ENCODE results near the gene HRH3. TPM values are rescaled to one million over a fixed set of nuclear protein-coding genes. Genes with fewer than 3 reads are reported as not detected.

HRH3 gene
- not detected in 2 replicates for total RNA-seq (2022)
- Bru-seq, nascent RNA = not detected
- not detected for BruChase-seq, experiment 1, labeled RNA remaining after a 6-hour chase
- not detected for BruChase-seq, experiment 2, labeled RNA remaining after a 2-hour chase
- long read RNA-seq = 0 reads

DNA sequence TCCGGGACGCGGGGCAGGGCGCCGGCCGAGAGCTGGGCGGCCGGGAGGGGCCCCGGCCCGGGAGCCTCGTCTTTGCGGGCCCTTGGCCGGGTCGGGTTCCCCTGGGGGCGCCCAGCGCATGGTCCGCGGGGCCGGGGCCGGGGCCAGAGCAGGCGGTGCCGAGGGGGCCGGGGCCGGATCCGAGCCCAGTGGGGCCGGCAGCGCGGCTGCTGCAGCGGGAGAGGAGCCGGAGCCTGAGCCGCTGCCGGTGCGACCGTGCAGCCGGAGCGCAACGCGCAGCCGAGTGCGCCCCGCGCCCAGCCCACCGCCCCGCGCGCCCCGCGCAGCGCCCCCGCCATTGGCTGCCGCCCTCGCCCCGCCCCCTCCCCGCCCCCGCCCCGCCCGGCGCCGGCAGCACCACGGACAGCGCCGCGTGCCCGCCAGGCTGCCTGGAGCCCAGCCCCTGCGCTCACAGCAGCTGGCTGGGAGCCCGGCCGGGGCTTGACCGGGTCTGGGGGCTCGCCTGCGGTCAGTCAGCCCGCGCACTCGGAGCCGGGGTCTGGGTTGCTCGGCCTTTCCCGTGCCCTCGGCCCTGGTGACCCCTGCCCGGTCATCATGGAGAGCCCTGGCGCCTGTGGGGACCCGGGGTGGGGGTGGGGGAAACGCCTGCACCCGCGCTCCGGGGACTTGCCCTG, at the start of gene HRH3:
Gene HRH3 (minus strand): TSS at position 287 of the 674 bp plus-strand sequence. CDS start 308 bp downstream, outside the sequence.
- intact Hi-C loops (cut with micrococcal nuclease) = no loop called here
- TF ChIP-seq, protein P1, sequence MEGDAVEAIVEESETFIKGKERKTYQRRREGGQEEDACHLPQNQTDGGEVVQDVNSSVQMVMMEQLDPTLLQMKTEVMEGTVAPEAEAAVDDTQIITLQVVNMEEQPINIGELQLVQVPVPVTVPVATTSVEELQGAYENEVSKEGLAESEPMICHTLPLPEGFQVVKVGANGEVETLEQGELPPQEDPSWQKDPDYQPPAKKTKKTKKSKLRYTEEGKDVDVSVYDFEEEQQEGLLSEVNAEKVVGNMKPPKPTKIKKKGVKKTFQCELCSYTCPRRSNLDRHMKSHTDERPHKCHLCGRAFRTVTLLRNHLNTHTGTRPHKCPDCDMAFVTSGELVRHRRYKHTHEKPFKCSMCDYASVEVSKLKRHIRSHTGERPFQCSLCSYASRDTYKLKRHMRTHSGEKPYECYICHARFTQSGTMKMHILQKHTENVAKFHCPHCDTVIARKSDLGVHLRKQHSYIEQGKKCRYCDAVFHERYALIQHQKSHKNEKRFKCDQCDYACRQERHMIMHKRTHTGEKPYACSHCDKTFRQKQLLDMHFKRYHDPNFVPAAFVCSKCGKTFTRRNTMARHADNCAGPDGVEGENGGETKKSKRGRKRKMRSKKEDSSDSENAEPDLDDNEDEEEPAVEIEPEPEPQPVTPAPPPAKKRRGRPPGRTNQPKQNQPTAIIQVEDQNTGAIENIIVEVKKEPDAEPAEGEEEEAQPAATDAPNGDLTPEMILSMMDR (IDR thresholded peaks at IDR 0.05; ENCODE audit: unreplicated experiment) = no peak
- Mint-ChIP-seq H3K9me3 (ENCODE audit: unreplicated experiment) (no peaks in the 10 kb centered on the region), H3K4me1 (ENCODE audit: insufficient read depth, unreplicated experiment) (no peaks in the 10 kb centered on the region), H3K4me3 (ENCODE audit: unreplicated experiment) (no peak within 1 kb of the TSS), H3K36me3 (ENCODE audit: insufficient read depth, unreplicated experiment) (no peaks in the 10 kb centered on the region), H3K27me3 (ENCODE audit: insufficient read depth, unreplicated experiment) (peaks cover 64% of the 10 kb centered on the region), H3K27ac (ENCODE audit: low read depth, unreplicated experiment) (no peak within 1 kb of the TSS)
- ChIA-PET CTCF (no interaction called here), POLR2A (no interaction called here)
- no TSS peak for BruUV-seq (replicated peaks)
- no peak for DNase-seq (ENCODE audit: unreplicated experiment)

DNA sequence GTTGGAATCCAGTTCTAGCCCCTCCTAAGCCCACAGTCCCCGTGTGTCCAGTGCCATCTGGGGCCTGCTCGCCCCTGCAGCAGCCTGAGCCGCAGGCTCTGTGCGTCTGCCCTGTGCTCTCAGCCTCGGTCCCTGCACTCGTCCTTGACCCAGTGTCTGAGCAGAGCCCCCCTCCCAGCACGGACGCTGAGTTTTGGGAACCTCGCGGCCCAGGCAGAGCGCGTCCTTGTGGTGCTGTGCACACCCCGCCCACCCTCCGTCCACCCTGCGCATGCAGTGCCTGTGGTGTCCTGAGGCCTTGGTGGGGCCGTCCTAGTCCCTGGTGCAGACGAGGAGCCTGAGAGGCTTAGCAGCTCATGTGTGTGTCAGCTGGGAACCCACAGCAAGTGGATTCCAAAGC, 49.8 kb upstream of the HRH3 start:
- DNase-seq (ENCODE audit: unreplicated experiment) = no peak
- TF ChIP-seq, protein P1 (IDR thresholded peaks at IDR 0.05; ENCODE audit: unreplicated experiment) = no peak
- no TSS peak for BruUV-seq (replicated peaks)
- intact Hi-C loops (cut with micrococcal nuclease) = no loop called here
- no peak overlapping the region for H3K4me3 Mint-ChIP-seq (ENCODE audit: unreplicated experiment)
- H3K27ac Mint-ChIP-seq (ENCODE audit: low read depth, unreplicated experiment) = no peak overlapping the region
- ChIA-PET CTCF (no interaction called here), POLR2A (no interaction called here)
- no peaks in the 10 kb centered on the region for H3K27me3 Mint-ChIP-seq (ENCODE audit: insufficient read depth, unreplicated experiment)
- H3K4me1 Mint-ChIP-seq (ENCODE audit: insufficient read depth, unreplicated experiment) = no peaks in the 10 kb centered on the region
- peaks cover 58% of the 10 kb centered on the region for H3K36me3 Mint-ChIP-seq (ENCODE audit: insufficient read depth, unreplicated experiment)
- no peaks in the 10 kb centered on the region for H3K9me3 Mint-ChIP-seq (ENCODE audit: unreplicated experiment)

DNA sequence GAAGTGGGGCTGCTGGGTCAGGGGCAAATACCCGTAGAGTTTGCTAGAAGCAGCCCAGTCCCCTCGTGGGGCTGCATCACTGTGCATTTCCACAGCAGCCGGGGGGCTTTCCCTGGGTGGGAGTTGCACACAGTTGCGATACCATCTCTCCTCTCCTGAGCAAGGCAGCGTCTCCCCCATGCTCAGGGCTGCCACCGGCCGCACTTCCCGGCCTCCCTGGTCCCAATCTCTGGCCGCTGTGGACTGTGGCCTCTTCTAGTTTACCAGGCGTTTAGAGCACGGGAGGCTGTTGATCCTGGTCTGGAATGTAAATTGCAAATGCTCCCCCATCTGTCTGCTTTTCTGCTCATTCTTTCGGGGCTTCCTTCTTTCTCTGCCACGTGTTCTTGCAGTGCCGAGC, 49.3 kb upstream of the HRH3 start:
- intact Hi-C loops (cut with micrococcal nuclease) = no loop called here
- no TSS peak for BruUV-seq (replicated peaks)
- no peaks in the 10 kb centered on the region for H3K4me1 Mint-ChIP-seq (ENCODE audit: insufficient read depth, unreplicated experiment)
- DNase-seq (ENCODE audit: unreplicated experiment) = no peak
- no peaks in the 10 kb centered on the region for H3K27me3 Mint-ChIP-seq (ENCODE audit: insufficient read depth, unreplicated experiment)
- no peak overlapping the region for H3K27ac Mint-ChIP-seq (ENCODE audit: low read depth, unreplicated experiment)
- H3K4me3 Mint-ChIP-seq (ENCODE audit: unreplicated experiment) = no peak overlapping the region
- POLR2A ChIA-PET = interaction anchor here (0.7 kb wide), 1 partner anchor 655 kb away, joined by 3 read pairs; no protein-coding TSS in a partner anchor
- no peaks in the 10 kb centered on the region for H3K9me3 Mint-ChIP-seq (ENCODE audit: unreplicated experiment)
- CTCF ChIA-PET = no interaction called here
- TF ChIP-seq, protein P1 (IDR thresholded peaks at IDR 0.05; ENCODE audit: unreplicated experiment) = no peak
- H3K36me3 Mint-ChIP-seq (ENCODE audit: insufficient read depth, unreplicated experiment) = peaks cover 58% of the 10 kb centered on the region

DNA sequence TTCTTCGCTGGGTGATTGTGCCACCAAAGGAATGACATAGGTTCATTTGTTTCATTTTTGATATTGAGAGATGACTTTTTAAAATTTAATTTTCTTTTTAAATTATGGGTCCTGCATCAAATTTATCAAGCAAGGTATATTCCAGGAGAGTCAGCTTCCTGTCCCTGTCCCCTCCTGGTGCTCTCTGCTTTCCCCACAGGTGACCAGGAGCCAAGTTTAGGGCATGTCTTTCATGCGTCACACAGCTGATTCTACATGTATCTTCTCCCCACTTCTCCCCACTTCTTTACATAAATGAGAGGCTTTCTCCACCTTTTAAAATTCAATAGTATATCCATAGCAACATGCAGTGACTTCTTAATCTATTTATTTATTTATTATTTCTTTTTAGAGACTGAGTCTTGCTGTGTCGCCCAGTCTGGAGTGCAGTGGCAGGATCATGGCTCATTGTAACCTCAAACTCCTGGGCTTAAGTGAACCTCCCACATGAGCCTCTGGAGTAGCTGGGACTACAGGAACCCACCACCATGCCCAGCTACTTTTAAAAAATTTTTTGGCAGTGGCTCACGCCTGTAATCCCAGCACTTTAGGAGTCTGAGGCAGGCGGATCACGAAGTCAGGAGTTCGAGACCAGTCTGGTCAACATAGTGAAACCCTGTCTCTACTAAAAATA, 48.3 kb upstream of the HRH3 start:
- intact Hi-C loops (cut with micrococcal nuclease) = no loop called here
- no peak overlapping the region for H3K4me3 Mint-ChIP-seq (ENCODE audit: unreplicated experiment)
- no TSS peak for BruUV-seq (replicated peaks)
- TF ChIP-seq, protein P1 (IDR thresholded peaks at IDR 0.05; ENCODE audit: unreplicated experiment) = no peak
- ChIA-PET CTCF (no interaction called here), POLR2A (interaction anchor here (0.6 kb wide), 2 partner anchors 83 to 87 kb away, joined by 3 to 4 read pairs; no protein-coding TSS in a partner anchor)
- no peaks in the 10 kb centered on the region for H3K27me3 Mint-ChIP-seq (ENCODE audit: insufficient read depth, unreplicated experiment)
- peaks cover 66% of the 10 kb centered on the region for H3K36me3 Mint-ChIP-seq (ENCODE audit: insufficient read depth, unreplicated experiment)
- no peak for DNase-seq (ENCODE audit: unreplicated experiment)
- no peaks in the 10 kb centered on the region for H3K9me3 Mint-ChIP-seq (ENCODE audit: unreplicated experiment)
- no peak overlapping the region for H3K27ac Mint-ChIP-seq (ENCODE audit: low read depth, unreplicated experiment)
- no peaks in the 10 kb centered on the region for H3K4me1 Mint-ChIP-seq (ENCODE audit: insufficient read depth, unreplicated experiment)
